WI38 (cell line): ENCODE results near the gene FLVCR2.

Source experiments
- H3K4me3 ChIP-seq: 2 replicates; pipeline ENCODE4 v1.5.1; 2011; ENCODE audit warnings: low read depth, mild to moderate bottlenecking, control low read depth, low read length
- TF ChIP-seq, protein P1 (sequence below): IDR thresholded peaks from 2 replicates; pipeline ENCODE4 v1.5.1; 2012; ENCODE audit warnings: low read depth, mild to moderate bottlenecking, control low read depth, low read length

The FLVCR2 gene

DNA sequence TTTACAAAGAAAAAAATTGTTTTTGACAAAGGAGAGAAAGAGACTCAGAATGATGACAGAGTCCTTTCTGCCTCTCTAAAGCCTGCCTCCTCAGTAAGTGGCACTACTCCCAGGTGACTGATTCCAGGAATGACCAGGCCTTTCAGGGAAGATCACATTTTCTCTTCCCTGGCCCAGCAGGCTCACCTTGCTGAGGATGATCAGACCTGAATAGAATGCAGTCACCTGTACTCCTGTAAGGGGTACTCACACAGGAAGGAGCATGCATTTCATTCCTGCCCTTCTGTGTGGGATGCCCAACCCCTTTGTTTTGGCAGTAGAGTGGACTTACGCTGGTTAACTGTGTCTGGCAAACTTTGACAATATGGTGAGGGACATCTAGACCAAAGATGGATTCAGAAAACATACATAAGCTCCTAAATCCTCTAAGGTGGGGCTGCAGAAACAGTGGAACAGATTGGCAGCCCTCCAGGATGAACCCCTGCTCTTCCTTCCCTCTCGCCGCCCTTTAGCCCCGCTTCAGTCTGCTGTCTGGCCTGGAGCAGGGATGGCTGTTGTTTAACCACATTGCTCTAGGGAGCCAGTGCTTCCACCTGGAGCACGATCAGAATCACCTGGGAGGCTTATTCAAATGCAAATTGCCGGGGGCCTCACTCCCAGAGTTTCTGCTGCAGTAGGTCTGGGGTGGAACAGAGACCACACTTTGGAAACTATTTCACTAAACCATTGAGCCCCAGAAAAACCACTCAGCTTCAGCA, 52.5 kb downstream of the FLVCR2 start:
- no peak overlapping the region for H3K4me3 ChIP-seq
- TF ChIP-seq, protein P1, sequence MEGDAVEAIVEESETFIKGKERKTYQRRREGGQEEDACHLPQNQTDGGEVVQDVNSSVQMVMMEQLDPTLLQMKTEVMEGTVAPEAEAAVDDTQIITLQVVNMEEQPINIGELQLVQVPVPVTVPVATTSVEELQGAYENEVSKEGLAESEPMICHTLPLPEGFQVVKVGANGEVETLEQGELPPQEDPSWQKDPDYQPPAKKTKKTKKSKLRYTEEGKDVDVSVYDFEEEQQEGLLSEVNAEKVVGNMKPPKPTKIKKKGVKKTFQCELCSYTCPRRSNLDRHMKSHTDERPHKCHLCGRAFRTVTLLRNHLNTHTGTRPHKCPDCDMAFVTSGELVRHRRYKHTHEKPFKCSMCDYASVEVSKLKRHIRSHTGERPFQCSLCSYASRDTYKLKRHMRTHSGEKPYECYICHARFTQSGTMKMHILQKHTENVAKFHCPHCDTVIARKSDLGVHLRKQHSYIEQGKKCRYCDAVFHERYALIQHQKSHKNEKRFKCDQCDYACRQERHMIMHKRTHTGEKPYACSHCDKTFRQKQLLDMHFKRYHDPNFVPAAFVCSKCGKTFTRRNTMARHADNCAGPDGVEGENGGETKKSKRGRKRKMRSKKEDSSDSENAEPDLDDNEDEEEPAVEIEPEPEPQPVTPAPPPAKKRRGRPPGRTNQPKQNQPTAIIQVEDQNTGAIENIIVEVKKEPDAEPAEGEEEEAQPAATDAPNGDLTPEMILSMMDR, result no peak

- TF ChIP-seq, protein P1, result no peak
- no peak overlapping the region for H3K4me3 ChIP-seq
Measured at GRCh38 chr14:75631453-75631831, 53.0 kb downstream of the FLVCR2 start.

DNA sequence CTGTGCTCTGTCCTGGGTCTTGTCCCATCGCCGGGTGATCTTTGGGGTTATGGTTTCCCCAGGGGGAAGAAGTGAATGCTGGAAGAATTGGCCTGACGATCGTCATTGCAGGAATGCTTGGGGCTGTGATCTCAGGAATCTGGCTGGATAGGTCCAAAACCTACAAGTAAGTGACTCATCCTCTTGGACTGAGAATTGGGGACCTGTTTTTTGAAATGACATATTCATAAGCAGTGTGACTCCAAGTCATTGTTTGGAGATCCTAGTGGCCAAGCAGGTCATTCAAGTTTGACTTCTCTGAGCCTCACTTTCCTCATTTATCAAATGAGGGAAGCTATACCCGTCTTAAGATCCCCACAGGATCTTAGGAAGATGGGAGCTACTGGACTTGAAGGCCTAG, 56.4 kb downstream of the FLVCR2 start:
- TF ChIP-seq, protein P1, result no peak
- H3K4me3 ChIP-seq, result no peak overlapping the region

DNA sequence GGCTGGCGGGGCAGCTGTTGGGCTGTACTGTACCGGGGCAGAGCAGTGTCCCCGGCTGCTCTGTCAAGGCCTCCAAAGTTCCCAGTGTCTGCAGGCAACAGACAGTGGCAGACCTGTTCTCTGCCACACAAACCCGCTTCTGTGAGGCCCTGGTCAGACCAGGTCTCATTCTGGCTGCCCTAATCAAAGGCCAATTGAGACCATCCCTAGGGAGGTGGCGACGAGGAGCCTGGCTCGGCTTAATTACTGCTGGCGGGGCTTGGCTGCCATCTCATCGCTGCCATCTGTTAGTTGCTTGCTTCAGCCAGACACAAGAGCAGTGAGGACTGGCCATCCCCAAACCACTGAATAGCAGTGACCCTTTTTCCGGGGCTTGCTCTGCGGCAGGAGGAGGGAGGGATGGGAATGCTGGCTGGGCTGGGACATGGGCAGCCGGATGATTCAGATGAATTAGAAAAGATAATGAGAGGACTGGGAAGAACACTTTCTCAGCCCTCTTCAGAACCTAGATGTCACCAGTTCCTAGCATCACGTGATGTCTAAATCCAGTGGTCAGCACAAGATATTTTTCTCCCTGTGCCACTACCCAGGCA, 57.8 kb downstream of the FLVCR2 start:
- TF ChIP-seq, protein P1, result no peak
- no peak overlapping the region for H3K4me3 ChIP-seq

DNA sequence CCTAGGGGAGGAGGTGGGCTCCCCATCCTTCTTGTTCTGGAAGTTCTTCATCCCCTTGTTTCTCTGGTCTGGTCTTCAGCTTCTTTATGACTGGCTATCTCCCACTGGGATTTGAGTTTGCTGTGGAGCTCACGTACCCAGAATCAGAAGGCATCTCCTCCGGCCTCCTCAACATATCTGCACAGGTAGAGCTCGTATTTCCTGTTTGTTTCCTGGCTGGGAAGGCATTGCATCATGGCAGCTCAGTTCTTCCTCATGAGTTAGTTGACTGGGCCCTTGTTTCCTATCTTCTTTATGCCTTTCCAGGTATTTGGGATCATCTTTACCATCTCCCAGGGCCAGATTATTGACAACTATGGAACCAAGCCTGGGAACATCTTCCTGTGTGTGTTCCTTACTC, 62.5 kb downstream of the FLVCR2 start:
- no peak overlapping the region for H3K4me3 ChIP-seq
- TF ChIP-seq, protein P1, result no peak

- H3K4me3 ChIP-seq, result no peak overlapping the region
- TF ChIP-seq, protein P1, result no peak
Measured at GRCh38 chr14:75643985-75644384, 65.6 kb downstream of the FLVCR2 start.

- TF ChIP-seq, protein P1, result no peak
- no peak overlapping the region for H3K4me3 ChIP-seq
Measured at GRCh38 chr14:75645056-75645455, 66.6 kb downstream of the FLVCR2 start.
